SK-N-MC (cell line): Measurements from ENCODE around the gene METTL3.

Source experiments
- DNase-seq: peaks from one replicate; pipeline ENCODE4 v3.0.0-alpha.2; 2011; ENCODE audit warnings: low read depth, low spot score
- H3K27ac ChIP-seq: fragments of 200-600 bp; sonication (generic); 2 replicates; pipeline ENCODE4 v1.5.1; 2016; ENCODE audit warnings: mixed run types
- H3K36me3 ChIP-seq: fragments of 200-600 bp; sonication (generic); 2 replicates; pipeline ENCODE4 v1.6.1; 2017; ENCODE audit warnings: antibody characterized with exemption, low read length, mixed read lengths; ENCODE audit not compliant: insufficient read depth
- H3K4me3 ChIP-seq: fragments of 200-600 bp; sonication (generic); 2 replicates; pipeline ENCODE4 v1.5.1; 2016
- H3K9ac ChIP-seq: fragments of 200-600 bp; sonication (generic); 2 replicates; pipeline ENCODE4 v1.8.0; 2017; ENCODE audit warnings: mixed run types, mixed read lengths; ENCODE audit not compliant: insufficient read length
- H3K9me3 ChIP-seq: fragments of 200-600 bp; sonication (generic); 2 replicates; pipeline ENCODE4 v1.6.1; 2017; ENCODE audit warnings: low read depth, mild to moderate bottlenecking, antibody characterized with exemption, low read length, moderate library complexity, mixed read lengths
- EZH2 ChIP-seq: fragments of 200-600 bp; sonication (generic); IDR thresholded peaks from one replicate; pipeline ENCODE4 v1.6.1; 2017; ENCODE audit warnings: antibody characterized with exemption
- FOXP2 ChIP-seq: optimal IDR thresholded peaks from 2 replicates; pipeline ENCODE3; 2011; ENCODE audit warnings: mild to moderate bottlenecking, moderate library complexity; ENCODE audit not compliant: insufficient read depth; ENCODE audit errors: extremely low read length, control extremely low read depth
- POLR2AphosphoS5 ChIP-seq: IDR thresholded peaks from 2 replicates; pipeline ENCODE4 v1.6.1; 2012; ENCODE audit warnings: mild to moderate bottlenecking, low read depth, low read length, borderline replicate concordance

Gene METTL3

GRCh38 chr14:21475767-21476522, 35.2 kb downstream of the METTL3 start:
- H3K4me3 ChIP-seq: peak overlapping the region; percentile 89
- H3K36me3 ChIP-seq: peaks cover 14% of the 10 kb centered on the region; the same call in 1 of the 2 replicates
- H3K27ac ChIP-seq: no peak overlapping the region
- TF ChIP-seq FOXP2 (no peak), POLR2AphosphoS5 (no peak), EZH2 (no peak)
- no peak for DNase-seq
- H3K9ac ChIP-seq: peak overlapping the region; percentile 82
- no peaks in the 10 kb centered on the region for H3K9me3 ChIP-seq

- peaks cover 37% of the 10 kb centered on the region for H3K36me3 ChIP-seq
- no peak overlapping the region for H3K27ac ChIP-seq
- TF ChIP-seq EZH2 (no peak), POLR2AphosphoS5 (no peak), FOXP2 (no peak)
- H3K9me3 ChIP-seq: no peaks in the 10 kb centered on the region
- DNase-seq: no peak
- H3K4me3 ChIP-seq: no peak overlapping the region
- no peak overlapping the region for H3K9ac ChIP-seq
Observed at GRCh38 chr14:21467616-21468015, 43.5 kb downstream of the METTL3 start.

GRCh38 chr14:21455912-21456667, 55.0 kb downstream of the METTL3 start, which contains the start of gene CHD8:
Gene CHD8 (minus strand): TSS chr14:21456123. CDS start chr14:21431643, 24,480 bp downstream.
- peak within 1 kb of the TSS; percentile 97 for H3K27ac ChIP-seq
- TF ChIP-seq POLR2AphosphoS5: peak; percentile 81
- no peak for TF ChIP-seq FOXP2
- peak; percentile 99 for DNase-seq

GRCh38 chr14:21455592-21455911, 55.6 kb downstream of the METTL3 start:
- H3K4me3 ChIP-seq: peak overlapping the region; percentile 93
- DNase-seq: no peak
- TF ChIP-seq EZH2: no peak
- no peak for TF ChIP-seq FOXP2
- TF ChIP-seq POLR2AphosphoS5: no peak
- peak overlapping the region; percentile 88 for H3K9ac ChIP-seq
- H3K9me3 ChIP-seq: no peaks in the 10 kb centered on the region
- peak overlapping the region; percentile 33; the same call in 1 of the 2 replicates for H3K27ac ChIP-seq
- peaks cover 14% of the 10 kb centered on the region for H3K36me3 ChIP-seq

More at GRCh38 chr14:21455912-21456667, 55.0 kb downstream of the METTL3 start, which contains the start of gene CHD8:
- H3K9me3 ChIP-seq: no peaks in the 10 kb centered on the region
- peak within 1 kb of the TSS; percentile 93 for H3K4me3 ChIP-seq
- peaks cover 17% of the 10 kb centered on the region for H3K36me3 ChIP-seq
- peak within 1 kb of the TSS; percentile 95 for H3K9ac ChIP-seq

GRCh38 chr14:21454843-21455544, 56.1 kb downstream of the METTL3 start:
- Histone ChIP-seq H3K36me3 (peaks cover 16% of the 10 kb centered on the region), H3K9ac (peak overlapping the region; percentile 88), H3K4me3 (peak overlapping the region; percentile 93), H3K27ac (no peak overlapping the region), H3K9me3 (no peaks in the 10 kb centered on the region)
- no peak for DNase-seq
- TF ChIP-seq EZH2: no peak
- no peak for TF ChIP-seq POLR2AphosphoS5
- no peak for TF ChIP-seq FOXP2

- Histone ChIP-seq H3K9me3 (no peaks in the 10 kb centered on the region), H3K36me3 (peaks cover 11% of the 10 kb centered on the region), H3K9ac (peak overlapping the region; percentile 12), H3K4me3 (peak overlapping the region; percentile 13; the same call in 1 of the 2 replicates), H3K27ac (peak overlapping the region; percentile 10; the same call in 1 of the 2 replicates)
- no peak for DNase-seq
- no peak for TF ChIP-seq FOXP2
Observed at GRCh38 chr14:21449899-21450216, 61.3 kb downstream of the METTL3 start.
